HG03095 (cell line): ENCODE data around the gene ZBTB7A.
"Not testable (repeated sequence)": the region's sequence is repeated elsewhere in the genome, so short reads cannot be mapped to it uniquely, and the experiment has no call there.

Source experiments
- ATAC-seq: cut with Tn5 transposase; IDR thresholded peaks from one replicate; pipeline ENCODE4 v1.9.1; 2021; ENCODE audit warnings: moderate library complexity; ENCODE audit not compliant: unreplicated experiment

Gene ZBTB7A

GRCh38 chr19:3998667-3999412, 67.9 kb downstream of the ZBTB7A start:
- ATAC-seq = not testable (repeated sequence)

GRCh38 chr19:3995607-3996006, 71.1 kb downstream of the ZBTB7A start:
- ATAC-seq = no peak
